SW 1271 (cell line): ENCODE measurements around the gene ZNF304.

Experiments
- DNase-seq, 2 experiments: peaks; one replicate each; lab custom pipeline; 2025; lab: John Stamatoyannopoulos, UW

Gene ZNF304

GRCh38 chr19:57350877-57351805 lies at the start of gene ZNF304:
TSS of gene ZNF304 (plus strand) at chr19:57351271. CDS start at chr19:57351665, 394 bp downstream.
- DNase-seq: peak; percentile 57 to 89

- peak in 1 of 2 experiments; percentile 22 for DNase-seq
These were observed 49.0 kb upstream of the ZNF304 start for GRCh38 chr19:57302020-57302465.

- no peak for DNase-seq
These were observed 48.2 kb upstream of the ZNF304 start for GRCh38 chr19:57302727-57303401.

GRCh38 chr19:57305056-57305455 lies 46.0 kb upstream of the ZNF304 start:
- no peak for DNase-seq

- no peak for DNase-seq
These were observed 42.6 kb upstream of the ZNF304 start for GRCh38 chr19:57308514-57308913.

- DNase-seq: no peak
These were observed 40.3 kb upstream of the ZNF304 start for GRCh38 chr19:57310792-57311191.

- DNase-seq: no peak
These were observed 36.9 kb upstream of the ZNF304 start for GRCh38 chr19:57314146-57314545.

GRCh38 chr19:57317503-57317902 lies 33.6 kb upstream of the ZNF304 start:
- no peak for DNase-seq

GRCh38 chr19:57319869-57320179 lies 31.2 kb upstream of the ZNF304 start:
- DNase-seq: no peak

GRCh38 chr19:57320180-57321084 lies 30.6 kb upstream of the ZNF304 start, which contains the start of gene ZNF543:
TSS of gene ZNF543 (plus strand) at chr19:57320472. CDS start at chr19:57320854, 382 bp downstream.
- peak; percentile 87 for DNase-seq

GRCh38 chr19:57321116-57321515 lies 30.0 kb upstream of the ZNF304 start:
- no peak for DNase-seq

GRCh38 chr19:57321751-57322150 lies 29.3 kb upstream of the ZNF304 start:
- DNase-seq: no peak

- no peak for DNase-seq
These were observed 26.1 kb upstream of the ZNF304 start for GRCh38 chr19:57324992-57325391.

- DNase-seq: no peak
These were observed 23.1 kb upstream of the ZNF304 start for GRCh38 chr19:57327993-57328392.

GRCh38 chr19:57334191-57334590 lies 16.9 kb upstream of the ZNF304 start:
- no peak for DNase-seq

- DNase-seq: no peak
These were observed 12.2 kb upstream of the ZNF304 start for GRCh38 chr19:57338877-57339276.

- DNase-seq: no peak
These were observed 8.5 kb upstream of the ZNF304 start for GRCh38 chr19:57342582-57342981.

- DNase-seq: no peak
These were observed 2.9 kb upstream of the ZNF304 start for GRCh38 chr19:57348136-57348535.

GRCh38 chr19:57351867-57352266 lies 796 bp downstream of the ZNF304 start:
- no peak for DNase-seq

GRCh38 chr19:57355916-57356315 lies 4.8 kb downstream of the ZNF304 start:
- DNase-seq: no peak

- no peak for DNase-seq
These were observed 6.3 kb downstream of the ZNF304 start for GRCh38 chr19:57357406-57357805.

- no peak for DNase-seq
These were observed 8.2 kb downstream of the ZNF304 start for GRCh38 chr19:57359300-57359699.
